ENCODE data around the gene TCF3. TPM values are rescaled to one million over a fixed set of nuclear protein-coding genes. Genes with fewer than 3 reads are reported as not detected.

Gene TCF3
- total and polyA plus RNA-seq, 2 experiments from 2014 or later = 76.7 to 125 TPM

- 96% methylated on average over 16 of the region's 17 CpGs for WGBS (ENCODE audit: low lambda C conversion rate, missing lambda C conversion rate)
- Histone ChIP-seq H3K4me3 (no peak overlapping the region), H3K36me3 (replicated peaks; ENCODE audit: insufficient read depth, low read depth) (no peaks in the 10 kb centered on the region), H3K4me2 (no peak overlapping the region), H3K4me1 (ENCODE audit: insufficient read depth) (peaks cover 10% of the 10 kb centered on the region), H3K27me3 (no peaks in the 10 kb centered on the region), H2AFZ (no peak overlapping the region), H3K79me2 (peaks cover 20% of the 10 kb centered on the region), H3K27ac (no peak overlapping the region), H4K20me1 (ENCODE audit: insufficient read depth, poor library complexity, severe bottlenecking) (no peaks in the 10 kb centered on the region), H3K9me2 (replicated peaks; ENCODE audit: insufficient read depth) (no peaks in the 10 kb centered on the region), H3K9me3 (ENCODE audit: low read depth) (no peaks in the 10 kb centered on the region)
- DNase-seq (ENCODE audit: low spot score) = no peak
- TF ChIP-seq CTCF (IDR thresholded peaks at IDR 0.05; ENCODE audit: poor library complexity) (no peak), EZH2phosphoT487 (IDR thresholded peaks at IDR 0.05; ENCODE audit: low read depth, severe bottlenecking, unreplicated experiment) (no peak), EZH2 (IDR thresholded peaks at IDR 0.05; ENCODE audit: borderline replicate concordance) (no peak)
Observed at GRCh38 chr19:1630811-1631210, 21.6 kb downstream of the TCF3 start.

- H3K4me1 ChIP-seq (ENCODE audit: insufficient read depth) = peaks cover 10% of the 10 kb centered on the region
- no peak overlapping the region for H2AFZ ChIP-seq
- TF ChIP-seq EZH2phosphoT487 (IDR thresholded peaks at IDR 0.05; ENCODE audit: low read depth, severe bottlenecking, unreplicated experiment) (no peak), CTCF (IDR thresholded peaks at IDR 0.05; ENCODE audit: poor library complexity) (no peak), EZH2 (IDR thresholded peaks at IDR 0.05; ENCODE audit: borderline replicate concordance) (no peak)
- no peaks in the 10 kb centered on the region for H3K9me2 ChIP-seq (replicated peaks; ENCODE audit: insufficient read depth)
- H3K27me3 ChIP-seq = no peaks in the 10 kb centered on the region
- H3K4me3 ChIP-seq = no peak overlapping the region
- no peak for DNase-seq (ENCODE audit: low spot score)
- no peaks in the 10 kb centered on the region for H4K20me1 ChIP-seq (ENCODE audit: insufficient read depth, poor library complexity, severe bottlenecking)
- 95% methylated on average over 15 of the region's 20 CpGs for WGBS (ENCODE audit: low lambda C conversion rate, missing lambda C conversion rate)
- H3K27ac ChIP-seq = no peak overlapping the region
- H3K9me3 ChIP-seq (ENCODE audit: low read depth) = no peaks in the 10 kb centered on the region
- no peaks in the 10 kb centered on the region for H3K36me3 ChIP-seq (replicated peaks; ENCODE audit: insufficient read depth, low read depth)
- peaks cover 12% of the 10 kb centered on the region for H3K79me2 ChIP-seq
- no peak overlapping the region for H3K4me2 ChIP-seq
Observed at GRCh38 chr19:1630012-1630411, 22.4 kb downstream of the TCF3 start.

- H3K4me3 ChIP-seq = no peak overlapping the region
- TF ChIP-seq EZH2phosphoT487 (IDR thresholded peaks at IDR 0.05; ENCODE audit: low read depth, severe bottlenecking, unreplicated experiment) = no peak
- H3K9me3 ChIP-seq (ENCODE audit: low read depth) = no peaks in the 10 kb centered on the region
- peaks cover 10% of the 10 kb centered on the region for H3K4me1 ChIP-seq (ENCODE audit: insufficient read depth)
- no peak overlapping the region for H2AFZ ChIP-seq
- 98% methylated on average over 22 of the region's 24 CpGs for WGBS (ENCODE audit: low lambda C conversion rate, missing lambda C conversion rate)
- no peaks in the 10 kb centered on the region for H4K20me1 ChIP-seq (ENCODE audit: insufficient read depth, poor library complexity, severe bottlenecking)
- no peaks in the 10 kb centered on the region for H3K9me2 ChIP-seq (replicated peaks; ENCODE audit: insufficient read depth)
- H3K79me2 ChIP-seq = peaks cover 11% of the 10 kb centered on the region
- H3K4me2 ChIP-seq = no peak overlapping the region
- no peak for DNase-seq (ENCODE audit: low spot score)
- no peak overlapping the region for H3K27ac ChIP-seq
- no peaks in the 10 kb centered on the region for H3K36me3 ChIP-seq (replicated peaks; ENCODE audit: insufficient read depth, low read depth)
- no peaks in the 10 kb centered on the region for H3K27me3 ChIP-seq
Observed at GRCh38 chr19:1629256-1629808, 23.1 kb downstream of the TCF3 start.

GRCh38 chr19:1627194-1627593 is 25.2 kb downstream of the TCF3 start:
- H2AFZ ChIP-seq = no peak overlapping the region
- no peaks in the 10 kb centered on the region for H3K9me2 ChIP-seq (replicated peaks; ENCODE audit: insufficient read depth)
- no peaks in the 10 kb centered on the region for H4K20me1 ChIP-seq (ENCODE audit: insufficient read depth, poor library complexity, severe bottlenecking)
- DNase-seq (ENCODE audit: low spot score) = no peak
- no peaks in the 10 kb centered on the region for H3K27me3 ChIP-seq
- 96% methylated on average over 15 of the region's 17 CpGs for WGBS (ENCODE audit: low lambda C conversion rate, missing lambda C conversion rate)
- no peak overlapping the region for H3K4me2 ChIP-seq
- H3K36me3 ChIP-seq (replicated peaks; ENCODE audit: insufficient read depth, low read depth) = no peaks in the 10 kb centered on the region
- H3K79me2 ChIP-seq = peaks cover 6% of the 10 kb centered on the region
- no peak overlapping the region for H3K27ac ChIP-seq
- H3K4me3 ChIP-seq = no peak overlapping the region
- no peak for TF ChIP-seq CTCF (IDR thresholded peaks at IDR 0.05; ENCODE audit: poor library complexity)
- H3K4me1 ChIP-seq (ENCODE audit: insufficient read depth) = no peaks in the 10 kb centered on the region
- H3K9me3 ChIP-seq (ENCODE audit: low read depth) = no peaks in the 10 kb centered on the region

Measured in hepatocyte (in vitro differentiated cells).